GM19452 (cell line): ENCODE data around the gene DNER.
"Not testable (repeated sequence)": the region's sequence is repeated elsewhere in the genome, so short reads cannot be mapped to it uniquely, and the experiment has no call there.

Source experiments
- ATAC-seq: cut with Tn5 transposase; IDR thresholded peaks from one replicate; pipeline ENCODE4 v1.9.1; 2021; ENCODE audit not compliant: unreplicated experiment

Gene DNER

DNA sequence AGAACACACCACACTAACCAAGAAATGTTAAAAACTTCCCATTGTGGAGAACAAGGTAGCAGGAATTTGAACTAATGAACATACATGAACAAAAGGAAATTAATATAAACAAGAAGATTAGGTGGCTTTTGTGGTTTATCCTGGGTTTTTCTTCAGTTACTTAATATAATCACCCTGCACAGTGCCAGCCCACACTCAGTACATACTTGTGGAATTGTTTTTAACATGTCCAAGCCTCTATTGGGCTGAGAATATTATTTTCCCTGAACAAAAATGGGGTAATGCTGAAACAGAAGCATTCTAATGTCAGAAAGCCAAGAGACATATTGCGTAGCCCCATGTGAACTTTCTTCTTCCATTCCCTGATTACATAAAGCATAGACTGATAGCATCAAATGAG is 202.8 kb downstream of the DNER start:
- no peak for ATAC-seq

DNA sequence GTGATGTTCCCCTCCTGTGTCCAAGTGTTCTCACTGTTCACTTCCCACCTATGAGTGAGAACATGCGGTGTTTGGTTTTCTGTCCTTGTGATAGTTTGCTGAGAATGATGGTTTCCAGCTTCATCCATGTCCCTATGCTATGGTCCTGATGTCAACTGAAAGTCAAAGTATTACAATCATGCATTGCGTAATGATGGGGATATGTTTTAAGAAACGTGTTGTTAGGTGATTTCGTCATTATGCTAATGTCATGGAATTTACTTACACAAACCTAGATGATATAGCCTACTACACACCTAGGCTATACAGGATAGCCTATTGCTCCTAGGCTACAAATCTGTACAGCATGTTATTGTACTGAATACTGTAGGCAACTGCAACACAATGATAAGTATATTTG is 207.7 kb downstream of the DNER start:
- not testable (repeated sequence) for ATAC-seq

DNA sequence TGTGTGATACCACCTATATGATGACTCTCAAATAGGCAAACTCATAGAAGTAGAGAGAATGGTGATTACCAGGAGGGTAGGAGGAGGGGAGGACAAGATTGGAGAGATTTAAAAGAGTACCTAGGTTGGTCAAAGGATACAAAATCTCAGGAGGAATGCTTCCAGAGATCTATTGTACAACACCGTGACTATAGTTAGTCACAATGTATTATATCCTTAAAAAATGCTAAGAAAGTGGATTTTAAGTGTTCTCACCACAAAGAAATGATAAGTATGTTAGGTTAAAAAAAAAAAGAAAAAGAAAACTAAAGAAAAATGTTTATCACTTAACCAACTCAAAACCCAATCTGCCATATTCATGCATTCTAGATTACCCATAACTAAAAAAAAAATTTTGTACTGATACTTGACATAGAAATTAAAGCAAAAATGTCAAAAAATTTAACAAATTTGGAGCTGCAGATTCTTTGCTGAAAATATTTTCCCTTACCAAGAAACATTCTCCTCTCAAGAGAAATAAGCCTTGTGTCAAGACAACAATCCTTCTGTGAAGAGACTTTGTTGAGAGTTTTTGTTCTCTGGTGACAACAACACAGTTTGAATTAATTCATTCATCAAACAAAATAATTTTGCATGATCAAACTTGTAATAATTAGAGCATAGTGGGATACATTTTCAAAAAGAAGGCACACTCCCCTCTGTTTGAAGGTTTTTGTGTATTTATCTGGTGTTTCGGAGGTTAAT is 213.1 kb downstream of the DNER start:
- ATAC-seq = no peak

DNA sequence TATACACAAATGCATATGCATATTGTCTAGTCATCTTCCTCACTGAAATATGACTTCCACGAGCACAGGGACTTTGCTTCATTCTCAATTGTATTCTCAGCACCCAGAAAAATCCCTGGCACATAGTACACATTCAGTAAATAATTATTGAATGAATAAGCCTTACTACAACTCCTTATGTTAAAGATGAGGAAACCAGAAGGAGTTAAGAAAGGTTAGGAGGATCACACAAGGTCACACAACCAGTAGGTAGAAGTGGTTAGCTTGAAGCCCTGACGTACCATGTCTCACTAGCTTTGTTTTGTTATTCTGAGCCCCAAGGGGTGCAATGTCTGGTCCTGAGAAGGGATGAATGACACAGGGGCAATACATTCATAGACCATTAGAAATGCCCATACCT is 222.3 kb downstream of the DNER start:
- no peak for ATAC-seq

DNA sequence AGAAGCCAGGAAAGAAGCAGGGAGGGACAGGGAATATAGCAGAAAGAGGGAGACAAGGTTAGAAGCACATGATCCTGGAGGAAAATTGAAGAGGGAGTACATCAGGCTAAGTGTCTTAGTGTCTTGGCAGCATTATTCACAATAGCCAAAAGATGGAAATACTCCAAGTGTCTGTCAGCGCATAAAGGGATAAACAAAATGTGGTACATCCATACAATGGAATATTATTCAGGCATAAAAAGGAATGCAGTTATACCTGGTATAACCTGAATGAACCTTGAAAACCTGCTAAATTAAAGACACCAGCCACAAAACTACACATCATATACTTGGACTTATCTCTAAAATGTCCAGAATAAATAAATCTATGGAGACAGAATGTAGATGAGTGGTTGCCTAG is 224.2 kb downstream of the DNER start:
- no peak for ATAC-seq

DNA sequence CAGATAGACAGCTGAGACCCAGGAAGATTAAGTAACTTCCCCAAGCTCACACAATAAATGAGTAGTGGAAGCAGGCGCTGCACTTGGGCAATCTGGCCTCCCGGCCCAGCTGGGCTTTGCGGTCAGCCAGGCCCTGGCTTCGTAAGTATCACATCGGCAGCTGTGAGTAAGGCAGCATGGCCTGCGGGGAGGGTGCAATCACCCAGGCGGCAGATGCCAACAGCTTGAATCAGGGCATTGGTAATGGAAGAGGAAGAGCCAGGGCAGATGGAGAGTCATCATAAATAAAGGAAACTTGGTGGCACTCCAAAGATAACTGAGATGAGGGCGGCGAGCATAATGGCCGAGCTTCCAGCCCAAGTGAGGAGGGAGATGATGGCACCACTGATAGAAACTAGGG is 225.3 kb downstream of the DNER start:
- no peak for ATAC-seq

DNA sequence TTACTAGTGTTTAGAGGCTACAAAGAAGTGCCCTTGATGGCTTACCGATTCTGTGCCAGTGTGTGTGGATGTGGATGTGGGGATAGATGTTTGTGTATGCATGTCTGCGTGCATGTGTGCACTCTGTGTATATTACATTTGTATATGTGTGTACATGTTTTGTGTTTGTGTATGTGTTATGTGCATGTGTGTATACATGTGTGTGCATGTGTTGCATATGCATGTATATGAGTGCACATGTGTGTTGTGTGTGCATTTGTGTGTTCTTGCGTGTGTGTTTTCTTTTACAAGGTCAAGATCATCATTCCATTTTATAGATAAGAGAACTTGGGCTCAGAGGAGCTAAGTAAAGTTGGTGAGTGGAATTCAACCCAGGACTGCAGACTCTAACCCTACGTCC is 226.1 kb downstream of the DNER start:
- ATAC-seq = no peak

DNA sequence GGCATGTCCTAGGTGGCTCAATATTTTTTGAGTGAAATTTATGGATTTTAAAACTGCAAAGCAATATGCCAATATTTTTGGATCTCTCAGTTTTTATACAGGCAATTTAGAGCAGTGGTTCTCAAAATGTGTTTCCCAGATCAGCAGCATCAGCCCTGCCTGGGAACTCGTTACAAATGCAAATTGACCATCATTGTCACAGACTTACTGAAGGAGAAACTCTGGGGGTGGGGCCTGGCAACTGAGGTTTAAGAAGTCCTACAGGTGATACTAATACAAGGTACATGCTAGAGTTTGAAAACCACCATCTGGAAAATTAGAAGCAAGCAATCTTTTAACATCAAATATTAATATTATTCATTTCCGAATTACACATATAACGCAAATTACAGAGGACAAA is 227.7 kb downstream of the DNER start:
- ATAC-seq = no peak

DNA sequence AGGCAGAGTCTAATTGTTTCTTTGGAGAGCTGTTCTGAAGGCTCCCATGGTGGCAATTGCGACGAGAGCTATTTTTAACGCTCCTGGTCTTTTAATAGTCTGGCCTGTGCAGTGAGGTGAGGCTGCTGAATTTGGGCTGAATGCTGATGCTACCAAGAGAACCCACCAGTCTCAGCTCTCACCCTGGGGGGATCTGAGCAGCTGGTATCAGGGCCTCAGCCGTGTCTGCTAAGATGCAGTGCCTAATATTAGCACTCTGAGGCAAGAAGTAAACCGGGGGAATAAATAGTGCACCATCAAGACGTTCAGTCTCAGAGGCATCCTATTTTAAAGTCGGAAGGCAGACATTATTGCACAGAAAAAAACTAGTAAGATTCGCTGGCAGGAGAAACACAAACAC is 228.5 kb downstream of the DNER start:
- no peak for ATAC-seq

DNA sequence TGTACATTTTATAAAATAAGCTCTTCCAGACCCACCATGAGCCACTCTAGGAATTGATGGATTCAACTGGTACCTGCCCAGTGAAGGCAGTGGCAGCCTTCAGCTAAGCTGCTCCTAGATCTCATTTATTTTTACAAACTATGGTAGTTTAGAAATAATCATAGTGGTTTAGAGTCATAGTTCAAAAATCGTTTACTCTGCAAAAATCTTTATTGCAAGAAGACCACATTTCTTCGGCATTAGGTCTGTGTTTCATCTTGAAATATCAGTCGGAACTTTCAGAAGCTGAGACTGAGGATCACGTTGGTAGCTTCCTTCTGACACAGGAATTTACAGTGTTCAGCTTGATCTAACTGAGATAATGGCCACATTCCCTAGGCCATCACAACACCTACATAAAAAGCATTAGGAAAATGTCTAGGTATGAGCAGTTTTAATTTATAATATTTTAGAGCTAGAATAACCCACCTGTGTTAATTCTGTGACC is 237.0 kb downstream of the DNER start:
- ATAC-seq = no peak

DNA sequence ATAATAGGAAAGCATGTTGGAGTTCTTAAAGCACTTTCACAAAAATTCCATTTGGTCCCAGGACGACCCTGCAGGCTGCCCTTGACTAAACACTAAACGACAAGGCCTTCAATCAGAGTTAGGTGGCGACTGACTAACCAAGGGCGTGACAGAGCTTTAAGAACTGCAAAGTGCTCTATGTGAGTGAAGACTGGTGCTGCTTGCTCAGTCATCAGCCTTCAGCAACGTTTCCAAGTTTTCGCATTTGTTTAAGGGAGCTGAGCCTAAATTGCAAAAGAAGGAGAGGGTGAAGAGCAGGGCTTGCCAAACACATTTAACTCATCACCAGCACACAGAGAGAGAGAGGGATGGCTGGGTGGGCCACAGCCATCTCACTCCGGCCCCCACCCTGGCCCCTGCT is 238.6 kb downstream of the DNER start:
- no peak for ATAC-seq

DNA sequence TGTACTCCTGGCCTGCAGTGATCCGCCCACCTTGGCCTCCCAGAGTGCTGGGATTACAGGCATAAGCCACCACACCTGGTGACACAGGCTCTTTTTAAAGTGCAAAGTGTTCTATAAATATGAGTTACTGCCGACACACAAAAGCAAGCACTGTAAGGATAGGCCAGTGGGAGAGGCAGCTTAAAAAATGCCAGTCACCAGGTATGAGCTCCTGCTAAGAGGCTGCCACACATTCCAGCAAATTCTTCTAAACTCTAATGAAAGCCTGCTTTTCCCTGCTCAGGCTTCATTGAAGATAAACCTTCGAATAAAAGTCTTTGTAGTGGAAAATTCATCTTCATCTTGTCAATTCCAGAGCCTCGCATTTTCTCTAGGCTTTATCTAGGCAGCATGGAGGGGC is 240.2 kb downstream of the DNER start:
- no peak for ATAC-seq

DNA sequence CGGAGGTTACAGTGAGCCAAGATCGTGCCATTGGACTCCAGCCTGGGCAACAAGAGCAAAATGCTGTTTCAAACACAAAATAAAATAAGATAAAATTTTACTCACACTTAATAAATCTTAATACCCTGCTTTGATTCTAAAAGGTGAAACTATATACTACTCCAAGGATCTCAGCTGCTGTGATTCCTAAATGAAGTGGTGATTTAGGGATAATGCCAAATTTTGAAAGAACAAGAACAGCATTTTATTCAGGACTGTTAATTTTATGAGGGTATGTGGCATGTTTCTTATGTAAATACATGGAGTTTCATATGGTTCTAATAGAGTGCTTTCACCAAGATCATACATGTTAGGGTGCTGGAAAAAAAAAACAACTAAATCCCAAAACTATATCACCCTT is 243.6 kb downstream of the DNER start:
- no peak for ATAC-seq

DNA sequence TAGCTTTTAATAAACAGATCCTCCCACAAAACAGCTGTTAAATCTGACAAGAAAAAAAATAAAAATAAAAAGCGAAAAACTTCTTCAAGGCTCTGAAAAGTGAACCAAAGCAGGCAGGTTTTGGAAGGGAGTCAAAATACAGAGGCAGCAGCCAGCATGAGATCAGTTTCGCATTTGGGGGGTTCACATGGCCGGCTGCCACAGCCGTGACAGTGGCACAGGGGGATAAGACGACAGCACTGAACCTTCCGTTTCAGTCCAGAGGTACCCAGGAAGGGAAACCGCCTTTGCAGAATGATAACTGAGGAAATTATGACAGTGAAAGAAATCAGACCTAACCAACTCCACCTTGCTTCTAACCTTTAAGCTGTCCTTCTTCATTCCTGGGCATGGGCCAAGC is 246.6 kb downstream of the DNER start:
- no peak for ATAC-seq

DNA sequence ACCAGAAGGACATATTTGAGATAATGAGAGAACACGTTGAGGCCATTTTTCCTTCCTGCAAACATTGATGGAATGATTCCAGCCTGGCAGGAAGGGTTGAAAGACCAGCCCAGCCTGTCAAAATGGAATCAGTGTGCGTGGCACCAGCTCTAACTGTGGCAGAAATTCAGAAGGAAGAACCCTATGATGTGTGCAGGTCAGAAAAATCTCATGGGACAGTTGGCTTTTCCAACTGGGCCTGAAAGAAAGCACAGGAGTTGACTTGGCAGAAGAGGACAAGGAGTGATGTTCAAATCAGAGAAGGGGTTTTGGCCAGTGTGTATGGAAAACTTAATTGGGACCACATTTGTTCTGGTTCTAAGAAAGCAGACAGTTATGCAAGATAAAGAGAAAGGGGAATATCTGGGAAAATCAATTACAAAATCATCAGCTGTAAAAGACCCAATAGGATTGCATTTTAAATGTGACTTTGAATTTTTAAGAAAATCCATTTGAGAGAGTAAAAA is 250.5 kb downstream of the DNER start:
- ATAC-seq = no peak

DNA sequence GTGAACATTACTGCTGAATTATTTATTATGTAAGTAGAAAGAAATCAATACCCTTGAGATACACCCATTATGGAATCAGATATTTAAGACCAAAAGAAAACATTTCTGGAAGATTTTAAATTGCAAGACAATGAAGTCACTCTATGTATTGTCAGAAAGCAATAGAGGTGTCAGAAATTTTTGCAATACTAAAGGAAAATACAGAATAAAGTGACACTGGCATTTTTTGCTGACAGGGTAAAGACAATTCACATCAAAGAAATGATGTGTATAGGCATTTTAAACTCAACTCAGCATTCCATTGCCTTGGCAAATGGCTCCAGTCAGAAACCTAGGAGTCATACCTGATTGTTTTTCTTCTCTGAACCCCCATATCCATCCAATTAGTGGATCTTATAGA is 252.2 kb downstream of the DNER start:
- no peak for ATAC-seq

DNA sequence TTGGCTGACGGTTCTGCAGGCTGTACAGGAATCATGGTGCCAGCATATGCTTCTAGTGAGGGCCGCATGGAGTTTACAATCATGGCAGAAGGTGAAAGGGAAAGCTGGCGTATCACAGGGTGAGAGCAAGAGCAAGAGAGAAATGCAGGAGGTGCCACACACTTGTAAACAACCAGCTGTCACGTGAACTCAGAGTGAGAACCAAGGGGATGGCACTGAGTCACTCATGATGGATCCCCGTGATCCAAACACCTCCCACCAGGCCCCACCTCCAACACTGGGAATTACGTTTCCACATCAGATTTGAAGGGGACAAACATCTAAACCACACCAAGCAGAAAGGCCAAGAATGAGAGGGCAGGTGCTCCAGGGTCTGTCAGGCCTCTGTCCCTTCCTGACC is 258.3 kb downstream of the DNER start:
- ATAC-seq = no peak

DNA sequence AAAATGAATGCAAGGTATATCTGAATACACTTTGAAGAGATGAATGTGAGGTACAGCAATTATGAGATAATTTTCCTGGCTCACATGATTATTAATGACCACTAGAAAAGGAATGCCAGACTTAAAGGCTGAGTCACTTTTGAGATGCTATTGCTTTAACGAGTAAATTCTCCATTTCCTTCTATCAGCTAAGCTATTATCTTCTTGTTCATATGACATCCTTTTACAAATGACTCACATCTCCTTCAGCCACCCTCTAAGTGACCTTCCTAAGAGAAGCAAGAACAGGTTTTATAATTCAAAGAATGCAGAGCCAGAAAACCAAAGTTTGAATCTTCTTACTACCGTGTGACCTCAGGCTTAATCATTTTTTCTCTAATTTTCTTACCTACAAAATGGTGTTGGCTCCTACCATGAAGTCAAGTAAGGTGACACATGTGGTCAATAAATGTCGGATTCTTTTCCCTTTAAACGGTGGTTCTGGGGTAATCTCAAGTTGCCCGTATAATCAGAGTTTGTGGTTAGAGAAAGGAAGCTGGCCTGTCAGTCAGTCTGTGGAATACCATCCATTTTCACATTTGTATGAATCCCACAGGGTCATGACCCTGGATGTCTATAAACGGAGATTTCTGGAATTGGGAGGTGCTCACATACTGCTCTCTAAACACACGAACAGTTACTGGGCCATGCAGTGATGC is 259.3 kb downstream of the DNER start:
- ATAC-seq = no peak

DNA sequence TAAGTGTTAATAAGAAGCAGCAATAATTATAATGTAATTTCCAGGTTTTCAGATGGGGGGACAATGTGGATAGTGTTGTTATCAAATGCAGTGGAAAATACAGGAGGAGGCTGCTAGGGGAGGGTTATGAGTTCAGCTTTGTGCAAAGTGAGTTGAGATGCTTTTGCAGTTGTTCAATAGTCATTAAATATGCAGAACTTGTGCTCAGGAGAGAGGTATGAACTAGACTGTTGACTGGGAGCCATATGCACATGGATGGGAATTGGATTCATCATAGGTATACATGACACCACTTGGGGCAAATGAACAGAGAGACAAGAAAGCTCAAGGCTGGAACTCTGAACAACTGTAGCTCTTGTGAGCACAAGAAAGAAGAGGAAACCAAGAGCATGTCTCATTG is 261.1 kb downstream of the DNER start:
- no peak for ATAC-seq

DNA sequence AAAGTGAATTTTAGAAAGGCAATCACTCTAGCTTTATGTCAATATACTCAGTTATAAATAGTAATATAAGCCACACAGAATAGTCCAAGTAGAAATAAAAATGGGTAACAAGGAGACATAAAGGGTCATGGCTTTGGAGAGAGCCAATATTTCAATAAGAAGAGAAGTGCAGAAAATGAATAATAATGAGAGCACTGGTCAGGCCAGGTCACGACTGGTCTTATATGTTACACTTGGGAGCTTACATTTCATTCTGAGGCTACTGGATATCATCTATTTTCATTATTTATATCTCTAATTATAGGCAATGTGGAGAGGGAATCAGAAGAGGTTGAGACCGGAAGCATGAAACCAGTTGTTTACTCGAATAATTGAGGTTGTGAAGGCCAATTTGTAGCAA is 262.5 kb downstream of the DNER start:
- ATAC-seq = no peak

DNA sequence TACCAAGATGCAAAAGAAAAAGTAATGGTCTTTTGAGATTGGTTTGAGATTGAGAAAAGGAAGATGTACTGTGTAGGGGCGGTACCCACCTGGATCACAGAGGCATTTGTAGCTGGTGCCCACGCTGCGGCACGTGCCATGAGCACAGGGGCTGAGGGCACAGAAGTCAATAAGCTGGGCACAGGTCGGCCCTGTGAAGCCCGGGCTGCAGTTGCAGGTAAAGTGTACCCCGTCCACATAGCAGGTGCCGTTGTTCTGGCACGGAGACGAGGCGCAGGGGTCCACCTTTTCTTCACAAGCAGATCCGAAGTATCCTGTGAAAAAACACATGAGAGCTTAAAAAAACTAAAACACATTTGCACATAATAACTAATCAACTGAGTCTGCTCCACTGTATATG is 267.1 kb downstream of the DNER start:
- no peak for ATAC-seq

DNA sequence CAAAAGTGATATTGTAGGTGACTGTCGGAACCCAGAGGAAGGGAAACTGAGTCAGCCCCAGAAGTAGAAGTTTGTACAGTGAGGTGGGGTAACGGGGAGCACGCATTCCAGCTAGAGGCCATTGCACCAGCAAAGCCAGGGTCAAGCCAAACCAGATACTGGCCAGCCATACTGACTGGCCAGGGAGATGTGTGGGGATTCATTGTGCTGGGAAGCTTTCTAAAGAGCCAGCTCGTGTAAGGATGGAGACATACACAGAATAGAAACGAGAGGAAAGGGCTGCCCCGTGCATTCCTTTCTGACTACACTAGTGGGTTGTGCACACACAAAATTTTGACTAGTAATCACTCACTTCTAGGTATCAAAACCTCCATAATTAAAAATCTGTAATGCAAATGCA is 268.0 kb downstream of the DNER start:
- ATAC-seq = no peak
